ENCODE data around the gene ARL6IP5. TPM values are rescaled to one million over a fixed set of nuclear protein-coding genes. Genes with fewer than 3 reads are reported as not detected.

The ARL6IP5 gene
- total and polyA plus RNA-seq, 11 donors = 164 to 256 (median 214) TPM

DNA sequence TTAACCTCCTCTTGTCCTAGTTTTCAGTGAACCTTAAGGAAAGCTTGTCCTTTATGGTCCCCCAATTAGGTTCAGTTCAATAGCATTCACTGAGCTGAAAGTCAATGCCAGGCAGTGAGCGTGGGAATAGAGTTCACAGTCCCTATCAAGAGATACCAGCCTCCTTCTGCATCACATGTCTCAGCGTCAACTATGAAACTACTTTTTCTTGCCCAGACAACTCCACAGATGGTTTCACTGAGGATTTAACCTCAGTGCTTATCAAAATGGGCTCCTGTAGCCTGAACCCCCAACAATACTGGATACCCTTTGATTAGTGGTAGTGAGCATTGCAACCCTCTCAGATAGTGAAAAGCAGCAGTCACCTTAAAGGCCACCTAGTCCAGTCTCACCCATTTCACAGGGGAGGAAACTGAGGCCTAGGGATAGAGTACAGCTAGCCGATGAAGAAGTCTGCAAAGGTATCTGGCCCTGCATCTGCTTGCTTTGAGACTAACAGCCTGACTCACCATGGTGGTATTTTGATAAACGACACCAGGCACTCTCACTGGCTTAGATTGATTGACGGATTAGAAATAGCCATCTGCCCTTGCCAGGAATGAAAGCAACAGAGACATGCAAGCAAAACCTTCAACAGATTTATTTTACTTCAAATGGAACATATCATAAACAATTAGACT lies 3.0 kb upstream of the ARL6IP5 start:
- H3K36me3 ChIP-seq = peaks cover 0 to 4% (median 0%) of the 10 kb centered on the region in 9 donors
- no peaks in the 10 kb centered on the region for H3K9me3 ChIP-seq
- TF ChIP-seq, protein P1, sequence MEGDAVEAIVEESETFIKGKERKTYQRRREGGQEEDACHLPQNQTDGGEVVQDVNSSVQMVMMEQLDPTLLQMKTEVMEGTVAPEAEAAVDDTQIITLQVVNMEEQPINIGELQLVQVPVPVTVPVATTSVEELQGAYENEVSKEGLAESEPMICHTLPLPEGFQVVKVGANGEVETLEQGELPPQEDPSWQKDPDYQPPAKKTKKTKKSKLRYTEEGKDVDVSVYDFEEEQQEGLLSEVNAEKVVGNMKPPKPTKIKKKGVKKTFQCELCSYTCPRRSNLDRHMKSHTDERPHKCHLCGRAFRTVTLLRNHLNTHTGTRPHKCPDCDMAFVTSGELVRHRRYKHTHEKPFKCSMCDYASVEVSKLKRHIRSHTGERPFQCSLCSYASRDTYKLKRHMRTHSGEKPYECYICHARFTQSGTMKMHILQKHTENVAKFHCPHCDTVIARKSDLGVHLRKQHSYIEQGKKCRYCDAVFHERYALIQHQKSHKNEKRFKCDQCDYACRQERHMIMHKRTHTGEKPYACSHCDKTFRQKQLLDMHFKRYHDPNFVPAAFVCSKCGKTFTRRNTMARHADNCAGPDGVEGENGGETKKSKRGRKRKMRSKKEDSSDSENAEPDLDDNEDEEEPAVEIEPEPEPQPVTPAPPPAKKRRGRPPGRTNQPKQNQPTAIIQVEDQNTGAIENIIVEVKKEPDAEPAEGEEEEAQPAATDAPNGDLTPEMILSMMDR (IDR thresholded peaks at IDR 0.05) = no peak
- no peak for TF ChIP-seq POLR2A (IDR thresholded peaks at IDR 0.05)
- peak overlapping the region in 8 of 12 donors; percentile 13 to 99 (median 94) for H3K27ac ChIP-seq
- 44 to 65% (median 57%) methylated on average over 4 to 5 of the region's 5 CpGs for WGBS, 4 donors
- H3K27me3 ChIP-seq = no peaks in the 10 kb centered on the region
- intact Hi-C loops (cut with DNase I) = loop anchor here in 1 of 10 donors (5.0 kb wide), 2 partner anchors 41 to 69 kb away; partner anchors contain the start of genes EOGT and LMOD3
- DNase-seq (no peak), ATAC-seq (no peak)
- peaks cover 10 to 78% (median 54%) of the 10 kb centered on the region in 12 donors for H3K4me1 ChIP-seq
- H3K4me3 ChIP-seq = no peak overlapping the region

DNA sequence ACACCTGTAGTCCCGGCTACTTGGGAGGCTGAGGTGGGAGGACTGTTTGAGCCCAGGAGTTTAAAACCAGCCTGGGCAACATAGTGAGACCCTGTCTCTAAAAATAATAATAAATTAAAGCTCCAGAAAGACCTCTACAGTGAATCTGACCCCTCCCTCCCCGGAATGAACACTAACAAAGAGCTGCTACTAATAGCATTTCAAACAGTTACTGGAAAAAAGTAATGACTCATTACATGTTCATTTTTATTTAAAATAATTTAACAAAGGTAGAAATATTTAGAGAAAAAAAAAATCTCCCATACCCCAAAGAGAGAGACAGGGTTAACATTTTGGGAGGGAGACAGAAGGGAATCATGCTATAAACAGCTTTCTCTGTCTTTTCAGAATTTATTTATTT lies 2.4 kb upstream of the ARL6IP5 start:
- TF ChIP-seq, protein P1 (IDR thresholded peaks at IDR 0.05) = no peak
- no peak for TF ChIP-seq POLR2A (IDR thresholded peaks at IDR 0.05)
- Histone ChIP-seq H3K27ac (peak overlapping the region in 10 of 12 donors; percentile 13 to 99 (median 94)), H3K27me3 (no peaks in the 10 kb centered on the region), H3K36me3 (no peaks in the 10 kb centered on the region), H3K4me3 (no peak overlapping the region), H3K9me3 (no peaks in the 10 kb centered on the region), H3K4me1 (peaks cover 17 to 81% (median 60%) of the 10 kb centered on the region in 12 donors)
- DNase-seq = no peak
- intact Hi-C loops (cut with DNase I) = loop anchor here in 1 of 10 donors (5.0 kb wide), 2 partner anchors 40 to 70 kb away; partner anchors contain the start of genes EOGT and LMOD3
- WGBS, 4 donors = 59 to 84% (median 74%) methylated on average over 2 of the region's 2 CpGs
- no peak for ATAC-seq

DNA sequence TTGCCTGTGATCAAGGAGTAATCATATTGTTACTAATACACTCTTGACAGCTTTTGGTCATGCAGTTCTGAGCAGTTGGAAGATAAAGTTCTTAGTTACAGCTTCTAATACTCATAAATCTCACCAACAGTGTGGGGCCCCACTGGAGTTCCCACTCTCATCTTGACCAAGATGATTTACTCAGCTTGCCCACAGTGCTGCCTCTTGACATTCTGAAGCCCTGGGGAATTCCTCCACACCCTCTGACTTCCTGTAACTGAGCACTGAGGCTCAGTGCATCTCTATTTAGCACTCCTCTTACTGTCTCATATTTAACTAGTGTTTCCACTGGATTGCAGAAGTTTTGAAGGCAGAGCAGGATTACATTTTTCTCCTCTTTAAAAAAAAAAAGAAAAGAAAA lies 1.9 kb upstream of the ARL6IP5 start:
- H3K4me1 ChIP-seq = peaks cover 19 to 81% (median 62%) of the 10 kb centered on the region in 12 donors
- intact Hi-C loops (cut with DNase I) = loop anchor here in 1 of 10 donors (5.0 kb wide), 2 partner anchors 39 to 71 kb away; partner anchors contain the start of genes EOGT and LMOD3
- H3K27me3 ChIP-seq = no peaks in the 10 kb centered on the region
- H3K9me3 ChIP-seq = no peaks in the 10 kb centered on the region
- TF ChIP-seq, protein P1 (IDR thresholded peaks at IDR 0.05) = no peak
- TF ChIP-seq POLR2A (IDR thresholded peaks at IDR 0.05) = no peak
- DNase-seq (peak in 2 of 5 donors; percentile 52 to 54), ATAC-seq (peak in 1 of 4 donors; percentile 10)
- peak overlapping the region in 10 of 12 donors; percentile 14 to 99 (median 94) for H3K27ac ChIP-seq
- no peak overlapping the region for H3K4me3 ChIP-seq
- no peaks in the 10 kb centered on the region for H3K36me3 ChIP-seq

DNA sequence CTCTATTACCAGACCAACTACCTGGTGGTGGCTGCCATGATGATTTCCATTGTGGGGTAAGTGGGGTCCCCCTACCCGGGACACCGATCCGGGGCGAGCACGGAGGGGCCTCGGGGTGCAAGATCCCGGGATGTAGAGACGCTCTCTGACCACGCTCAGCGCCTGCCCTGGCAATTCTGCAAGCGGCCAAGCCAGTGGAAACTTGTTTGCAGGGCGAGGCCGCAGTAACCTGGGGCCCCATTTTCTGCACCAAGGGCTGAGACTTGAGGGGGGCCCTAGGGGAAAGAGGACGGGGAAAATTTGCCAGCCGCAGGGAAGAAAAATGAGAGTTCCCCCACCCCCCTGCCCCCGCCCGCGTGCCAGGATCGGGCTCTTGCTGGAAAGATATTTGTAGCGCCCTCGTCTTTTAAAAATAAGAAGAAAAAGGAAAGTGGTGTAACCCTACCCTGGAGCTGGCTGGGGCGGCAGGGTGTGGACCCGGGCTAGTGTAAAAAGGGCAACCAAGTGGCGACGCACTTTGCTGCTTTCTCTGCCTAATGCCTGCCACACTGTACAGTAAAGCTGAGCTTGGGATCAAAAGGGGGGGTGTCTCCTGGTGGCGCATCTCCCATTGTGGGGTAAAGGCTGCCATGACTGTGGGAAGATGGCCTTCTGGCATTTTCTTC lies 563 bp downstream of the ARL6IP5 start:
- DNase-seq (peak in 4 of 5 donors; percentile 33 to 69 (median 42)), ATAC-seq (peak; percentile 23 to 38 (median 24))
- Histone ChIP-seq H3K27me3 (no peaks in the 10 kb centered on the region), H3K4me1 (peaks cover 14 to 87% (median 70%) of the 10 kb centered on the region in 12 donors), H3K27ac (peak overlapping the region; percentile 87 to 99 (median 94)), H3K4me3 (peak overlapping the region; percentile 58 to 97 (median 90)), H3K9me3 (no peaks in the 10 kb centered on the region), H3K36me3 (peaks cover 0 to 24% (median 0%) of the 10 kb centered on the region in 9 donors)
- intact Hi-C loops (cut with DNase I) = loop anchor here in 2 of 10 donors (2.0 to 5.0 kb wide), 2 partner anchors 32 to 37 kb away; partner anchors contain the start of gene LMOD3 (in 1 of the 2)
- TF ChIP-seq POLR2A (IDR thresholded peaks at IDR 0.05) = no peak
- TF ChIP-seq, protein P1 (IDR thresholded peaks at IDR 0.05) = no peak
- WGBS, 4 donors = 0 to 1% (median 0%) methylated on average over 24 to 26 of the region's 26 CpGs
